K562 (cell line): ENCODE data around the gene NUP62. TPM values are rescaled to one million over a fixed set of nuclear protein-coding genes. Genes with fewer than 3 reads are reported as not detected.

ENCODE experiments used
- BRD9 ChIP-seq: fragments of 450-650 bp; IDR thresholded peaks from 2 replicates; pipeline ENCODE4 v1.6.1; 2018; ENCODE audit warnings: low read depth; ENCODE audit not compliant: partially characterized antibody
- ELF2 ChIP-seq: fragments of 250-450 bp; sonication (Bioruptor Pico); IDR thresholded peaks from 2 replicates; pipeline ENCODE4 v1.5.0; 2021; ENCODE audit warnings: mild to moderate bottlenecking
- EP300 ChIP-seq: IDR thresholded peaks from 2 replicates; pipeline ENCODE4 v1.6.1; 2012; ENCODE audit warnings: low read length, improper control_type of control experiment
- FOXK2 ChIP-seq, 2 experiments: fragments of 450-650 bp; IDR thresholded peaks in 1 of 2; conservative IDR thresholded peaks in 1 of 2; 2 replicates each; pipeline ENCODE4 v1.6.1; 2016; ENCODE audit warnings: low read depth in 2 of 2, mild to moderate bottlenecking in 1 of 2
- FOXM1 ChIP-seq, 2 experiments: fragments of 450-650 bp in 1 of 2; sonication (generic) in 1 of 2; formaldehyde crosslinking in 1 of 2; IDR thresholded peaks; 2 replicates each; pipeline versions ENCODE4 v1.6.1 to v1.9.0; 2017 to 2022; ENCODE audit warnings: low read depth in 2 of 2, mild to moderate bottlenecking in 2 of 2, missing genetic modification reagents in 1 of 2, moderate library complexity in 1 of 2
- MXI1 ChIP-seq: IDR thresholded peaks from 2 replicates; pipeline ENCODE4 v1.6.1; 2011; ENCODE audit warnings: low read depth, mild to moderate bottlenecking, improper control_type of control experiment, low read length
- NCOA6 ChIP-seq: fragments of 450-650 bp; IDR thresholded peaks from 2 replicates; pipeline ENCODE4 v1.6.1; 2017; ENCODE audit warnings: mild to moderate bottlenecking
- NCOR1 ChIP-seq: fragments of 450-650 bp; IDR thresholded peaks from 2 replicates; pipeline ENCODE4 v1.6.1; 2016; ENCODE audit warnings: mild to moderate bottlenecking, moderate library complexity
- NR1H2 ChIP-seq: sonication (generic); formaldehyde crosslinking; IDR thresholded peaks from 2 replicates; pipeline ENCODE4 v1.4.0; 2020; ENCODE audit warnings: mild to moderate bottlenecking, missing genetic modification reagents
- NUFIP1 ChIP-seq: fragments of 450-650 bp; IDR thresholded peaks from 2 replicates; pipeline ENCODE4 v1.6.1; 2018; ENCODE audit not compliant: partially characterized antibody
- PCBP2 ChIP-seq: fragments of 200-400 bp; formaldehyde crosslinking; IDR thresholded peaks from 2 replicates; pipeline ENCODE4 v1.6.1; 2018; ENCODE audit warnings: low read length, low read depth, mild to moderate bottlenecking, moderate library complexity; ENCODE audit not compliant: poor library complexity, severe bottlenecking
- PHB2 ChIP-seq: fragments of 450-650 bp; IDR thresholded peaks from 2 replicates; pipeline ENCODE4 v1.6.1; 2017; ENCODE audit warnings: low read depth
- RB1 ChIP-seq: fragments of 450-650 bp; IDR thresholded peaks from 2 replicates; pipeline ENCODE4 v1.6.1; 2017; ENCODE audit warnings: low read depth, mild to moderate bottlenecking
- RCOR1 ChIP-seq, 2 experiments: IDR thresholded peaks; 2 replicates each; pipeline ENCODE4 v1.6.1; 2012; ENCODE audit warnings: low read depth in 2 of 2, low read length in 2 of 2, borderline replicate concordance in 1 of 2, improper control_type of control experiment in 1 of 2
- SRF ChIP-seq, 2 experiments: fragments of 250-450, 450-650 bp in 1 of 2; sonication (Bioruptor Pico) in 1 of 2; sonication (generic) in 1 of 2; formaldehyde crosslinking; IDR thresholded peaks; 2 replicates each; pipeline versions ENCODE4 v1.5.0 to v1.5.1; 2020 to 2022; ENCODE audit warnings: mild to moderate bottlenecking in 1 of 2, missing genetic modification reagents in 1 of 2
- U2AF2 ChIP-seq: fragments of 200-400 bp; formaldehyde crosslinking; optimal IDR thresholded peaks from 2 replicates; pipeline ENCODE3; 2017; ENCODE audit warnings: low read depth, mild to moderate bottlenecking, low read length
- ZNF146 ChIP-seq: IDR thresholded peaks from one replicate; pipeline ENCODE4 v1.6.1; 2018; ENCODE audit warnings: missing compliant biosample characterization; ENCODE audit not compliant: unreplicated experiment
- ZNF444 ChIP-seq: fragments of 250-450 bp; sonication (Bioruptor Pico); IDR thresholded peaks from 2 replicates; pipeline ENCODE4 v1.4.0; 2020; ENCODE audit warnings: mild to moderate bottlenecking, moderate library complexity
- ZNF76 ChIP-seq: fragments of 250-450 bp; sonication (Bioruptor Pico); IDR thresholded peaks from 2 replicates; pipeline ENCODE4 v1.4.0; 2020; ENCODE audit warnings: mild to moderate bottlenecking, moderate library complexity, borderline replicate concordance
- ZNF766 ChIP-seq: fragments of 200-800 bp; sonication (Bioruptor generic); conservative IDR thresholded peaks from 2 replicates; pipeline ENCODE4 v1.6.1; 2016; ENCODE audit warnings: missing genetic modification characterization, missing compliant biosample characterization
- polyA plus RNA-seq, 8 experiments: library from polyadenylated mRNA; depleted of rRNA in 4 of 8; stranded (reverse) in 5 of 8; unstranded in 3 of 8; fragments of >200 nt; fragmentation: Nextera tagmentation in 2 of 8; fragmentation: Illumina TruSeq in 1 of 8; extraction: Ambion mirVana in 2 of 8; extraction: Trizol in 1 of 8; gene quantifications; 2 replicates each; pipeline versions ENCODE4 v1.2.1 to v1.2.3, GENCODE V29; 2011 to 2014; ENCODE audit warnings: inconsistent platforms in 1 of 8, missing spikeins in 1 of 8
- total RNA-seq, 7 experiments: library from RNA; depleted of rRNA in 6 of 7; stranded (reverse); fragments of >200 nt in 6 of 7; fragmentation: Illumina TruSeq in 2 of 7; extraction: Trizol in 2 of 7; gene quantifications; 2 replicates each; pipeline versions ENCODE4 v1.2.1 to v1.2.3, GENCODE V29; 2011 to 2021; ENCODE audit warnings: low replicate concordance in 1 of 7
- TF ChIP-seq, protein P1 (sequence below): fragments of 450-650 bp; IDR thresholded peaks from 2 replicates; pipeline ENCODE4 v1.6.1; 2016; ENCODE audit warnings: mild to moderate bottlenecking
- TF ChIP-seq, protein P2 (sequence below): fragments of 250-450 bp; sonication (Bioruptor Pico); IDR thresholded peaks from 2 replicates; pipeline ENCODE4 v1.5.0; 2021
- TF ChIP-seq, protein P3 (sequence below): fragments of 250-450 bp; sonication (Bioruptor Pico); IDR thresholded peaks from 2 replicates; pipeline ENCODE4 v1.9.0; 2021; ENCODE audit warnings: mild to moderate bottlenecking, inconsistent platforms

Gene NUP62
- total and polyA plus RNA-seq, 9 of the 15 experiments (the other 6 are each of a cell fraction or from before 2014, with no cell fraction given): 16.9 to 109 (median 66.0) TPM

DNA sequence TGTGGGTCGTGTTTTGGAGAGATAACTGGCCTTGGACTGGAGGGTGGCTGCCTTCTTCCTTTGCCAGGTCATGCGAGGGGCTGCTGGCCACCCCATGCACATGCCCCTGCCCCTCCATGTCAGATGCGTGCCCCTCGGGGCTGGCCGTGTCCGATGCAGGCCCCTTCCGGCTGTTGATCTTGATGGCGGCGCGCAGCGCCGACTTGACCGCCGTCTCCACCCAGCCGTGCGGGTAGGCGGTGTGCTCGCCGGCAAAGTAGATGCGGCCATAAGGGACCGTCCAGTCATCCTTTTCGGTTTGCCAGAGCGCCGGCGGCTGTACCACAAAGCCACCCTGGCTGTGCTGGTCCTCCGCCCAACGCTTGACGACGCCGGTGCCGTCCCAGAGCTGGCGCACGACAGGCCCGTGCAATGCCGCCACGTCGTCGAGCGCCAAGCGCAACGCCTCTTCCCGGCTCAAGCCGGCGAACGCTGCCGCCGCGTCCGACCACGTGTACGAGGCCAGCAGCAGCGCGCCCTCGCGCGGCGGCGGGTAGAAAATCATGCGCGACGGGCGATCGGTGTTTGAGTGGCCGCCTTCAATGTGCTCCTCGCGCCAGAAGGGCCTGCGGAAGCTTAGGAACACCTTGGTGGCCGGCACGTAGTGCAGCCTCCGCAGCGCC, 39.5 kb downstream of the NUP62 start (continued):
- TF ChIP-seq RB1: peak; percentile 93
- TF ChIP-seq U2AF2: no peak
- TF ChIP-seq, protein P1, sequence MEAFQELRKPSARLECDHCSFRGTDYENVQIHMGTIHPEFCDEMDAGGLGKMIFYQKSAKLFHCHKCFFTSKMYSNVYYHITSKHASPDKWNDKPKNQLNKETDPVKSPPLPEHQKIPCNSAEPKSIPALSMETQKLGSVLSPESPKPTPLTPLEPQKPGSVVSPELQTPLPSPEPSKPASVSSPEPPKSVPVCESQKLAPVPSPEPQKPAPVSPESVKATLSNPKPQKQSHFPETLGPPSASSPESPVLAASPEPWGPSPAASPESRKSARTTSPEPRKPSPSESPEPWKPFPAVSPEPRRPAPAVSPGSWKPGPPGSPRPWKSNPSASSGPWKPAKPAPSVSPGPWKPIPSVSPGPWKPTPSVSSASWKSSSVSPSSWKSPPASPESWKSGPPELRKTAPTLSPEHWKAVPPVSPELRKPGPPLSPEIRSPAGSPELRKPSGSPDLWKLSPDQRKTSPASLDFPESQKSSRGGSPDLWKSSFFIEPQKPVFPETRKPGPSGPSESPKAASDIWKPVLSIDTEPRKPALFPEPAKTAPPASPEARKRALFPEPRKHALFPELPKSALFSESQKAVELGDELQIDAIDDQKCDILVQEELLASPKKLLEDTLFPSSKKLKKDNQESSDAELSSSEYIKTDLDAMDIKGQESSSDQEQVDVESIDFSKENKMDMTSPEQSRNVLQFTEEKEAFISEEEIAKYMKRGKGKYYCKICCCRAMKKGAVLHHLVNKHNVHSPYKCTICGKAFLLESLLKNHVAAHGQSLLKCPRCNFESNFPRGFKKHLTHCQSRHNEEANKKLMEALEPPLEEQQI: no peak
- TF ChIP-seq ZNF146: peak; percentile 31
- TF ChIP-seq SRF (CRISPR knock-in tag; IDR thresholded peaks at IDR 0.05): peak in 1 of 2 experiments; percentile 67; a peak in 1 of 4 replicates
- peak; percentile 91 for TF ChIP-seq NCOA6
- peak; percentile 77 for TF ChIP-seq MXI1
- no peak for TF ChIP-seq FOXM1 (IDR thresholded peaks at IDR 0.05; ENCODE audit: low read depth)
- peak; percentile 94; the same call in 1 of the 2 replicates for TF ChIP-seq FOXM1 (CRISPR knock-in tag; IDR thresholded peaks at IDR 0.05; ENCODE audit: low read depth)
- TF ChIP-seq ELF2: no peak
- TF ChIP-seq RCOR1 (IDR thresholded peaks at IDR 0.05; ENCODE audit: borderline replicate concordance in 1 of 2, low read depth in 2 of 2, low read length in 2 of 2): peak in 1 of 2 experiments; percentile 71; a peak in 2 of 4 replicates
- TF ChIP-seq ZNF766 (CRISPR knock-in tag): peak; percentile 83; the same call in 1 of the 2 replicates
- TF ChIP-seq NR1H2 (CRISPR knock-in tag): 0 out of 2 replicates have a peak, but pooled peaks have one; percentile 54
- no peak for TF ChIP-seq NUFIP1
- TF ChIP-seq BRD9: no peak
- no peak for TF ChIP-seq NCOR1
- no peak for TF ChIP-seq ZNF444 (CRISPR knock-in tag)
- TF ChIP-seq PCBP2: no peak
- no peak for TF ChIP-seq ZNF76 (CRISPR knock-in tag)
- TF ChIP-seq FOXK2 (conservative IDR thresholded peaks at IDR 0.05 in 1 of 2, IDR thresholded peaks at IDR 0.05 in 1 of 2; ENCODE audit: low read depth in 2 of 2): peak; percentile 52 to 70; a peak in 2 of 4 replicates
- TF ChIP-seq, protein P2, sequence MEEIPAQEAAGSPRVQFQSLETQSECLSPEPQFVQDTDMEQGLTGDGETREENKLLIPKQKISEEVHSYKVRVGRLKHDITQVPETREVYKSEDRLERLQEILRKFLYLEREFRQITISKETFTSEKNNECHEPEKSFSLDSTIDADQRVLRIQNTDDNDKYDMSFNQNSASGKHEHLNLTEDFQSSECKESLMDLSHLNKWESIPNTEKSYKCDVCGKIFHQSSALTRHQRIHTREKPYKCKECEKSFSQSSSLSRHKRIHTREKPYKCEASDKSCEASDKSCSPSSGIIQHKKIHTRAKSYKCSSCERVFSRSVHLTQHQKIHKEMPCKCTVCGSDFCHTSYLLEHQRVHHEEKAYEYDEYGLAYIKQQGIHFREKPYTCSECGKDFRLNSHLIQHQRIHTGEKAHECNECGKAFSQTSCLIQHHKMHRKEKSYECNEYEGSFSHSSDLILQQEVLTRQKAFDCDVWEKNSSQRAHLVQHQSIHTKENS: no peak
- peak; percentile 34; the same call in 1 of the 2 replicates for TF ChIP-seq EP300
- no peak for TF ChIP-seq PHB2
- TF ChIP-seq, protein P3, sequence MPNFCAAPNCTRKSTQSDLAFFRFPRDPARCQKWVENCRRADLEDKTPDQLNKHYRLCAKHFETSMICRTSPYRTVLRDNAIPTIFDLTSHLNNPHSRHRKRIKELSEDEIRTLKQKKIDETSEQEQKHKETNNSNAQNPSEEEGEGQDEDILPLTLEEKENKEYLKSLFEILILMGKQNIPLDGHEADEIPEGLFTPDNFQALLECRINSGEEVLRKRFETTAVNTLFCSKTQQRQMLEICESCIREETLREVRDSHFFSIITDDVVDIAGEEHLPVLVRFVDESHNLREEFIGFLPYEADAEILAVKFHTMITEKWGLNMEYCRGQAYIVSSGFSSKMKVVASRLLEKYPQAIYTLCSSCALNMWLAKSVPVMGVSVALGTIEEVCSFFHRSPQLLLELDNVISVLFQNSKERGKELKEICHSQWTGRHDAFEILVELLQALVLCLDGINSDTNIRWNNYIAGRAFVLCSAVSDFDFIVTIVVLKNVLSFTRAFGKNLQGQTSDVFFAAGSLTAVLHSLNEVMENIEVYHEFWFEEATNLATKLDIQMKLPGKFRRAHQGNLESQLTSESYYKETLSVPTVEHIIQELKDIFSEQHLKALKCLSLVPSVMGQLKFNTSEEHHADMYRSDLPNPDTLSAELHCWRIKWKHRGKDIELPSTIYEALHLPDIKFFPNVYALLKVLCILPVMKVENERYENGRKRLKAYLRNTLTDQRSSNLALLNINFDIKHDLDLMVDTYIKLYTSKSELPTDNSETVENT (CRISPR knock-in tag): no peak
